Nephron progenitor cell (in vitro differentiated cells): ENCODE measurements around the gene ZNF516.

ENCODE experiments used
- DNase-seq: peaks from one replicate; pipeline ENCODE4 v3.0.0; 2021
- H3K27ac Mint-ChIP-seq: 2 replicates; pipeline ENCODE4 v1.8.0; 2021; ENCODE audit warnings: mild to moderate bottlenecking, moderate library complexity, mixed read lengths
- H3K27me3 Mint-ChIP-seq: 2 replicates; pipeline ENCODE4 v1.8.0; 2021; ENCODE audit warnings: mild to moderate bottlenecking, low read depth, mixed read lengths; ENCODE audit not compliant: poor library complexity
- H3K36me3 Mint-ChIP-seq: 2 replicates; pipeline ENCODE4 v1.8.0; 2021; ENCODE audit warnings: low read depth, mixed read lengths
- H3K4me1 Mint-ChIP-seq: 2 replicates; pipeline ENCODE4 v1.8.0; 2021; ENCODE audit warnings: mixed read lengths
- H3K4me3 Mint-ChIP-seq: 2 replicates; pipeline ENCODE4 v1.8.0; 2021; ENCODE audit warnings: mild to moderate bottlenecking, moderate library complexity, mixed read lengths
- H3K9me3 Mint-ChIP-seq: 2 replicates; pipeline ENCODE4 v1.8.0; 2021; ENCODE audit warnings: mild to moderate bottlenecking, moderate library complexity, mixed read lengths
- CTCF ChIP-seq: fragments of 200-600 bp; sonication (generic); IDR thresholded peaks from 2 replicates; pipeline ENCODE4 v1.5.0; 2021; ENCODE audit warnings: antibody characterized with exemption

The ZNF516 gene

DNA sequence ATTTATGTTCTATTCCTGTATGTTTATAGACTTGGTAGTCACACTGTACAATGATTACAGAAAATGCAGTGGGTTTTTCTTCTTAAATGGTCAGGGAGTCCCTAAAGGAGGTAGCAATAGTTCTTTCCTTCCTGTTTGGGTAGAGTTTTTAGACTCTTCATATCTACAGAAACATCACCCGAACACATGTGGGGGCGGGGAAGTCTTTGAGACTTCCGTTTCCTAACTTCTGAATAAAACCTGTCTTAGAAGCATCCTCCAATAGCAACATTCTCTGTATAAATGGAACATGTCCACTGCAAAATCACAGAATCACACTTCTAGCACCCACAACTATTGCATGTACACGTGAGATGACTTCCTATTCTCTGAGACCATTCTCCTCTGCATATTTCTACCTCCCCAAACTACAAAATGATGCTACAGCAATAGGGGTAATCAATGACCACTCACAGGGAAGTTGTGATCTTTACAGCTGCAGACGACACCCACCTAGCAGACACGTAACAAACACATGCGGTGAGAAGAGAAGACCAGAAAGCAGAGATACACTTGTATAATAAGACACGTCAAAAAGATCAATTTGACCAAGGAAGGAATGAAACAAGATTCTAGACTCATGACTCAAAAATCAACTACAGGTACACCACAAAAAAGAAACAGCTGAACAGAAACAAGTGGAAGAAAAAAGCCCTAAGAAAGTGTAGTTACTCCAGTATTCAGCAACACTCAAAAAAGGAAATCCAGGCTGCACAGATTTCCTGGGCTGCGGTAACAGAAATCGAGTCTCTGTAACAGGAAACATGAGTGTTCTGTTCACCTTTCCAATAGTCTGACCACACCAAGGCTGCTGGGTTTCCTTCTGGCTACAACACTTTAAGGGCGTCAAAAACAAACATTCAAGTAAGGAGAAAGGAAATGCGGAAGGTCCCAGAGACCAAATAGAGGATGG is 120.4 kb downstream of the ZNF516 start:
- no peak for TF ChIP-seq CTCF

DNA sequence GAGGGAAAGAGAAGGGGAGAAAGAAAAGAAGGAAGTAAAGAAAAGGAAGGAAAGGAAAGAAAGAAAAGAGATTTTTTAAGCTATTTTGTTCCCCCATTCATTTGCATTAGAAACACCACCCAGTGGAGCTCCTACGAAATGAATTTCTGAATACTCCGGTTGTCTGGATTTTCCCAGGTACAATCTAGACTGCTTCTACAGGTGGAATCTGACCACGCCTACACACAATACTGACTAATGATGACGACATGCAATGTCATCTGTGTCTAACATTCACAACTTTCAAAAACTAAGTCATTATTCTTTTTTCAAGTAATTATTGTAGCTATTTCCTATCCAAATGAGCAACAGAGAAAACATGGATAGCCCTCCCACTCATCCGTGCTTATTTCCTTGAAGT is 121.7 kb downstream of the ZNF516 start:
- peaks cover 68% of the 10 kb centered on the region for H3K4me1 Mint-ChIP-seq
- peaks cover 89% of the 10 kb centered on the region for H3K36me3 Mint-ChIP-seq

More for the DNA sequence above, 120.4 kb downstream of the ZNF516 start:
- no peak for DNase-seq
- Mint-ChIP-seq H3K27ac (peak overlapping the region; percentile 7), H3K4me3 (no peak overlapping the region), H3K4me1 (peaks cover 65% of the 10 kb centered on the region), H3K36me3 (peaks cover 83% of the 10 kb centered on the region), H3K9me3 (no peaks in the 10 kb centered on the region), H3K27me3 (no peaks in the 10 kb centered on the region)

DNA sequence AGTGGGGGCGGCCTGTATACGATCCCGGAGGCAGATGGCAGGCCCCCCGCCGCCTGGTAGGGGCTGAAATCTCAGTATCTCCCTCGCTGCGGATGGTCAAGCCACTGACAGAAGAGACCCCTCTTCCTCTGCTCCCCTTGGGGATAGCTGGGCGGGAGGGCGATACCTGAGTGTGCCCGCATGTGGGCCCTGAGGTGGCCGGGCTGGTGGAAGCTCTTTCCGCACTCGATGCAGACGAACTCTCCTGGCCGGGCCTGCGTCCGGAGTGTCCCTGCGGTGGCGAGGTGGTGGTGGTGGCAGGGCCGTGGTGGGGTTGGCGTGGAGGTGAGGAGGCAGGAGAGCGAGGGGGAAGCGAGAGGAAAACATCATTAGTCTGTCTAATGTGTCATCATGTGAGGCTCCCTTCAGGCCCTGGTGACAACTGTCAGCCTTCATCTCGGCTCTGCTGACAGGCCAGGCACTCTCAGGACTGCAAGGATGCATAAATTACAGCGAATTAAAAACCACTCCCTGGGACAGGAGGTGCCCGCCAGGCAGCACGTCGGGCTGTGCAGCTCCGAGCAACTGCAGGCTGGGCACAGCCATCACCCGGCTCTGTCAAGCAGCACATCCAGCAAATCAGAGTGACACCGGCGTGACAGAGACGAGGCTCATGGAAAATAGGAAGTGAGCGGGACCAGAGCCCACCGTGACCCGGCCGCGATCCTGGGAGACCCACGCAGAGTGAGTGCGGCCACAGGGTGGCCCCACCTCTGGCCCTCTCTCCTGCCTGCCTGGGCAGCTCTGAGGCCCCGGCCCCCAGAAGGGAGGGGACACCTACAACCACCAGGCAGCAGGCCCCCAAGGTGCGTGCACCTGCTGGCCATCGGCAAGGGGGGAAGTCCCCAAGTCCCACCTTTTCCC is 123.5 kb downstream of the ZNF516 start:
- H3K4me3 Mint-ChIP-seq = no peak overlapping the region
- peaks cover 88% of the 10 kb centered on the region for H3K36me3 Mint-ChIP-seq
- no peak for TF ChIP-seq CTCF
- H3K27ac Mint-ChIP-seq = peak overlapping the region; percentile 66
- DNase-seq = no peak
- no peaks in the 10 kb centered on the region for H3K9me3 Mint-ChIP-seq
- no peaks in the 10 kb centered on the region for H3K27me3 Mint-ChIP-seq
- H3K4me1 Mint-ChIP-seq = peaks cover 64% of the 10 kb centered on the region

More for the DNA sequence above, 121.7 kb downstream of the ZNF516 start:
- Mint-ChIP-seq H3K9me3 (no peaks in the 10 kb centered on the region), H3K27me3 (no peaks in the 10 kb centered on the region), H3K27ac (peak overlapping the region; percentile 41), H3K4me3 (no peak overlapping the region)
- TF ChIP-seq CTCF = no peak
- no peak for DNase-seq

DNA sequence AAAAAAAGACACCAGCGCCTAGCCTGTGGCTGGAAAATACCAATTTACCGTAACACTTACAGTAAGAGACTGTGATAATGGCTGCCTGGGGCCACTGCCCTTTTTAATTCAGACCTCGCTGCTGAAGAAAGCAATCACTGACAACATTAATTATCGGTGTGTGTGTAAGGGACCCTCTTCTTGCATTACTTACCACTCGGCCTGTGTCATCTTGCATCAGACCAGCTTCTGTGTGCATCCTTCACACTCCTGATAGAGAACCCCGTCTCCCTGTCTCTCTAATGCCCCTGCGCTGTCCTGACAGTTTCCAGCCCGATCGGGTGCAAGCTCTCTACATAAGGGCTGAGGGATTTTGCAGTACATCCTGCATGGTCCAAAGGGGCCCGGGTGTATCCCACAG is 124.4 kb downstream of the ZNF516 start:
- Mint-ChIP-seq H3K4me3 (no peak overlapping the region), H3K36me3 (peaks cover 88% of the 10 kb centered on the region), H3K27me3 (no peaks in the 10 kb centered on the region), H3K9me3 (no peaks in the 10 kb centered on the region), H3K27ac (peak overlapping the region; percentile 68), H3K4me1 (peaks cover 59% of the 10 kb centered on the region)
- DNase-seq = no peak
- TF ChIP-seq CTCF = no peak

DNA sequence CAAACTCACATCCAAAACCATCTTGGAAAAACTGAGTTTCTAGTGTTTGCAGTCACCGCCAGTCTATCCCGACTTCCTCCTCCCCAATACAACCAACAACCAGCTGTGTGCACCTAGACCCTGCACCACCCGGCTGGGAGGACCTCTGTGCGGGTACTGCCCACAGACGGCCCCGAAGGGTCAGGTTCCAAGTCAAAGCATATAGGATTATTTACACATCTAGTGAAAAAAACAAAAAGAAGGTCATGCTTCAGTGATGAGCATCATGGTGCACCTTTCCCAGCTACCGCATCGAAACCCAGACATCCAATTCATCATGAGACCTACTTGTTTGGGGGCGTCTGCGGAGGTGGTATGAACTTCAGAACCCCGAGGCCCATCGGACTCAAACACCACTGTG is 124.8 kb downstream of the ZNF516 start:
- TF ChIP-seq CTCF = no peak
- DNase-seq = no peak
- no peaks in the 10 kb centered on the region for H3K9me3 Mint-ChIP-seq
- H3K36me3 Mint-ChIP-seq = peaks cover 87% of the 10 kb centered on the region
- H3K4me1 Mint-ChIP-seq = peaks cover 56% of the 10 kb centered on the region
- peak overlapping the region; percentile 68 for H3K27ac Mint-ChIP-seq
- H3K4me3 Mint-ChIP-seq = no peak overlapping the region
- H3K27me3 Mint-ChIP-seq = no peaks in the 10 kb centered on the region
